H7 (cell line): ENCODE measurements around the gene UBA3. TPM values are rescaled to one million over a fixed set of nuclear protein-coding genes. Genes with fewer than 3 reads are reported as not detected.

Experiments used
- total RNA-seq: library from RNA; depleted of rRNA; stranded (reverse); fragments of >200 nt; shearing (Covaris generic); gene quantifications from 2 replicates; pipeline ENCODE4 v1.2.3, GENCODE V29; 2014; rRNA removed

UBA3 gene
- total RNA-seq, 1 experiment from 2014 or later = 81.2 TPM

Other genes starting within 250 kb of the UBA3 start
- 0.59 and 1.0 TPM in 2 replicates for gene TAFA4, start 147.8 kb downstream of the UBA3 start, total RNA-seq
- gene EOGT, start 66.7 kb downstream of the UBA3 start, total RNA-seq = 36.5 and 51.9 TPM in 2 replicates
- gene TMF1, start 28.0 kb downstream of the UBA3 start, total RNA-seq = 8.9 and 15.3 TPM in 2 replicates
- 19.0 and 20.9 TPM in 2 replicates for gene ARL6IP5, start 4.6 kb upstream of the UBA3 start, total RNA-seq
- not detected in 2 replicates for gene LMOD3, start 42.2 kb upstream of the UBA3 start, total RNA-seq